Measurements from ENCODE around the gene ZNF423. TPM values are rescaled to one million over a fixed set of nuclear protein-coding genes. Genes with fewer than 3 reads are reported as not detected.

The ZNF423 gene
- total and polyA plus RNA-seq, 9 of the 15 experiments (the other 6 are each of a cell fraction or from before 2014, with no cell fraction given) = not detected

DNA sequence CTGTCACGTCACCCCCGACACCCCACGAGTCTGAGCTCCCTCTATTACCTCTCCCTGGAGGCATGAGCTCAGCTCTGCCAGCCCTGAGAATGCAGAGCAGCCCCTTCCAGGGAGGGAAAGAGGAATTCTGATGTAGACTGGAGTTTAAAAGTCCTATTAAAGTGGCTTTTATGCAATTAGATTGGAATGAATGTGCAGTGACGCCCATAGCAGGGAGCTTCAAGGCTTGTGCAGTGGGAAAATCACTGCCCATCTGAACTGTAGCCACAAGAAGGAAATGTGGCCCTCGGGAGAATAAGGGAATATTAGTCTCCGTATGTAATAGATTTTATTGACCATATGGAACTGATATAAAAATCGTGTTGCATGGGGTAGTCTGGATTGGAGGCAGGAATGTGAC lies 66.9 kb downstream of the ZNF423 start:
- in situ Hi-C loops (cut with MboI) (no loop called here), intact Hi-C loops (cut with micrococcal nuclease) (no loop called here)
- TF ChIP-seq ZNF41 (CRISPR knock-in tag; conservative IDR thresholded peaks at IDR 0.05) (no peak), JUN (IDR thresholded peaks at IDR 0.05; ENCODE audit: borderline replicate concordance, low read depth, low read length) (no peak), JUN (CRISPR knock-in tag; IDR thresholded peaks at IDR 0.05; ENCODE audit: borderline replicate concordance) (no peak), TAF15 (IDR thresholded peaks at IDR 0.05; ENCODE audit: low read depth, low read length) (no peak), JUND (IDR thresholded peaks at IDR 0.05; ENCODE audit: borderline replicate concordance, low read depth, low read length) (no peak), JUND (tag; IDR thresholded peaks at IDR 0.05; ENCODE audit: borderline replicate concordance, low read depth, low read length) (no peak), STAG1 (CRISPR knock-in tag; IDR thresholded peaks at IDR 0.05; ENCODE audit: borderline replicate concordance) (no peak), FOXP4 (CRISPR knock-in tag; IDR thresholded peaks at IDR 0.05; ENCODE audit: borderline replicate concordance) (no peak), EHMT2 (IDR thresholded peaks at IDR 0.05) (no peak), ZNF23 (CRISPR knock-in tag; IDR thresholded peaks at IDR 0.05) (no peak)
- TF ChIP-seq, protein P1, sequence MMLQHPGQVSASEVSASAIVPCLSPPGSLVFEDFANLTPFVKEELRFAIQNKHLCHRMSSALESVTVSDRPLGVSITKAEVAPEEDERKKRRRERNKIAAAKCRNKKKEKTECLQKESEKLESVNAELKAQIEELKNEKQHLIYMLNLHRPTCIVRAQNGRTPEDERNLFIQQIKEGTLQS (IDR thresholded peaks at IDR 0.05) = no peak
- TF ChIP-seq, protein P1 (CRISPR knock-in tag; conservative IDR thresholded peaks at IDR 0.05) = no peak
- TF ChIP-seq, protein P2, sequence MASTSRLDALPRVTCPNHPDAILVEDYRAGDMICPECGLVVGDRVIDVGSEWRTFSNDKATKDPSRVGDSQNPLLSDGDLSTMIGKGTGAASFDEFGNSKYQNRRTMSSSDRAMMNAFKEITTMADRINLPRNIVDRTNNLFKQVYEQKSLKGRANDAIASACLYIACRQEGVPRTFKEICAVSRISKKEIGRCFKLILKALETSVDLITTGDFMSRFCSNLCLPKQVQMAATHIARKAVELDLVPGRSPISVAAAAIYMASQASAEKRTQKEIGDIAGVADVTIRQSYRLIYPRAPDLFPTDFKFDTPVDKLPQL (IDR thresholded peaks at IDR 0.05; ENCODE audit: extremely low read depth, insufficient read length) = no peak
- no peak for FAIRE-seq
- Histone ChIP-seq H3K9me3 (replicated peaks; ENCODE audit: control insufficient read depth, insufficient read depth, low read depth, low read length) (no peaks in the 10 kb centered on the region), H3K79me2 (ENCODE audit: control insufficient read depth, insufficient read depth, low read length) (no peaks in the 10 kb centered on the region), H3K36me3 (ENCODE audit: control insufficient read depth, insufficient read depth, low read length) (no peaks in the 10 kb centered on the region), H3K4me1 (replicated peaks in 1 of 2; ENCODE audit: control insufficient read depth in 2 of 2, insufficient read depth in 2 of 2, low read length in 2 of 2) (no peaks in the 10 kb centered on the region), H3K27me3 (ENCODE audit: control insufficient read depth in 2 of 2, insufficient read depth in 2 of 2, low read length in 2 of 2) (peaks cover 0 to 25% of the 10 kb centered on the region in 2 experiments; a peak in 1 of 5 replicates), H4K20me1 (replicated peaks; ENCODE audit: control insufficient read depth, insufficient read depth, low read length) (peaks cover 3% of the 10 kb centered on the region; the same call in 1 of the 2 replicates), H2AFZ (ENCODE audit: low read depth, low read length) (no peak overlapping the region), H3K9ac (ENCODE audit: insufficient read depth in 1 of 2, low read depth in 2 of 2, low read length in 2 of 2) (no peak overlapping the region), H3K27ac (ENCODE audit: extremely low read depth, low read depth, low read length) (no peak overlapping the region), H3K4me3 (no peak overlapping the region), H3K9me1 (ENCODE audit: control insufficient read depth, insufficient read depth, low read length) (no peaks in the 10 kb centered on the region), H3K4me2 (ENCODE audit: insufficient read depth, low read length) (no peak overlapping the region)
- no peak for DNase-seq (ENCODE audit: extremely low read depth in 1 of 4, low spot score in 3 of 4)
- BruUV-seq (replicated peaks) = no TSS peak
- ATAC-seq = no peak
- ChIA-PET POLR2A (interaction anchor here (0.5 to 1.1 kb wide), 2 partner anchors 11 to 61 kb away, joined by 3 to 6 read pairs; no protein-coding TSS in a partner anchor), CTCF (ENCODE audit: low intra/inter-chr PET ratio) (no interaction called here)
- WGBS (ENCODE audit: insufficient coverage, low coverage, missing lambda C conversion rate) = under 1% methylated on average over 7 of the region's 7 CpGs
